HEK293 (cell line): ENCODE data around the gene SLX4.

Source experiments
- CTCF ChIA-PET: fragments of 350-600 bp; formaldehyde crosslinking; extraction: SDS; loops from one replicate; lab custom pipeline; 2021; ENCODE audit warnings: antibody characterized with exemption; lab: Yijun Ruan, JAX
- POLR2A ChIA-PET: fragments of 300-600 bp; formaldehyde crosslinking; extraction: SDS; loops from one replicate; lab custom pipeline; 2020; ENCODE audit warnings: antibody characterized with exemption, inconsistent platforms; lab: Yijun Ruan, JAX
- H3K27ac ChIP-seq: fragments of 200-500 bp; sonication (Bioruptor generic); 2 replicates; pipeline ENCODE4 v1.5.1; 2014; ENCODE audit warnings: low read depth, low read length, control low read depth, inconsistent platforms; ENCODE audit errors: extremely low read depth
- H3K36me3 ChIP-seq, 2 experiments: fragments of 200-500 bp in 1 of 2; sonication (Bioruptor generic) in 1 of 2; 1 replicate in 1 of 2; 2 replicates in 1 of 2; pipeline ENCODE4 v1.5.1; 2014 to 2017; ENCODE audit warnings: inconsistent platforms in 2 of 2, low read length in 2 of 2; ENCODE audit not compliant: control insufficient read depth in 2 of 2, insufficient read depth in 1 of 2
- H3K4me1 ChIP-seq: fragments of 200-500 bp; sonication (Bioruptor generic); 2 replicates; pipeline ENCODE4 v1.5.1; 2014; ENCODE audit warnings: mild to moderate bottlenecking, low read length, inconsistent platforms; ENCODE audit not compliant: control insufficient read depth, insufficient read depth
- H3K4me3 ChIP-seq: 2 replicates; pipeline ENCODE4 v1.5.1; 2011; ENCODE audit warnings: low read depth, mild to moderate bottlenecking, control low read depth, low read length, moderate library complexity
- H3K9me3 ChIP-seq: fragments of 200-500 bp; sonication (Bioruptor generic); 2 replicates; pipeline ENCODE4 v1.5.1; 2014; ENCODE audit warnings: low read depth, low read length, inconsistent platforms; ENCODE audit not compliant: control insufficient read depth, insufficient read depth
- EGR2 ChIP-seq: fragments of 450-650 bp; formaldehyde crosslinking; IDR thresholded peaks from 2 replicates; pipeline ENCODE4 v1.5.1; 2016; ENCODE audit warnings: low read depth, missing biosample characterization, missing genetic modification characterization
- GLIS2 ChIP-seq: fragments of 450-650 bp; formaldehyde crosslinking; IDR thresholded peaks from 2 replicates; pipeline ENCODE4 v1.5.1; 2016; ENCODE audit warnings: missing biosample characterization, missing genetic modification characterization
- MZF1 ChIP-seq: fragments of 450-650 bp; formaldehyde crosslinking; IDR thresholded peaks from 2 replicates; pipeline ENCODE4 v1.5.1; 2017; ENCODE audit warnings: missing biosample characterization, missing genetic modification characterization, borderline replicate concordance
- PRDM6 ChIP-seq: fragments of 450-650 bp; formaldehyde crosslinking; IDR thresholded peaks from 2 replicates; pipeline ENCODE4 v1.5.1; 2017; ENCODE audit warnings: missing biosample characterization, missing genetic modification characterization
- SCRT1 ChIP-seq: fragments of 450-650 bp; formaldehyde crosslinking; IDR thresholded peaks from 2 replicates; pipeline ENCODE4 v1.5.1; 2016; ENCODE audit warnings: missing biosample characterization, missing genetic modification characterization, borderline replicate concordance
- SCRT2 ChIP-seq: fragments of 450-650 bp; formaldehyde crosslinking; IDR thresholded peaks from 2 replicates; pipeline ENCODE4 v1.5.1; 2016; ENCODE audit warnings: missing biosample characterization, missing genetic modification characterization
- SP7 ChIP-seq: fragments of 450-650 bp; formaldehyde crosslinking; IDR thresholded peaks from 2 replicates; pipeline ENCODE4 v1.5.1; 2016; ENCODE audit warnings: missing biosample characterization, missing genetic modification characterization
- ZBTB1 ChIP-seq: fragments of 450-650 bp; formaldehyde crosslinking; IDR thresholded peaks from 2 replicates; pipeline ENCODE4 v1.5.1; 2016; ENCODE audit warnings: missing biosample characterization, missing genetic modification characterization
- ZBTB20 ChIP-seq: fragments of 450-650 bp; formaldehyde crosslinking; IDR thresholded peaks from 2 replicates; pipeline ENCODE4 v1.5.1; 2016; ENCODE audit warnings: missing biosample characterization, missing genetic modification characterization
- ZEB2 ChIP-seq: fragments of 450-650 bp; formaldehyde crosslinking; IDR thresholded peaks from 2 replicates; pipeline ENCODE4 v1.5.1; 2016; ENCODE audit warnings: missing biosample characterization, missing genetic modification characterization
- ZFP3 ChIP-seq: fragments of 450-650 bp; formaldehyde crosslinking; IDR thresholded peaks from 2 replicates; pipeline ENCODE4 v1.5.1; 2016; ENCODE audit warnings: low read depth, missing biosample characterization, missing genetic modification characterization
- ZIC2 ChIP-seq: fragments of 450-650 bp; formaldehyde crosslinking; IDR thresholded peaks from 2 replicates; pipeline ENCODE4 v1.5.1; 2016; ENCODE audit warnings: missing biosample characterization, missing genetic modification characterization
- ZNF121 ChIP-seq: fragments of 450-650 bp; formaldehyde crosslinking; IDR thresholded peaks from 2 replicates; pipeline ENCODE4 v1.5.1; 2016; ENCODE audit warnings: missing biosample characterization, missing genetic modification characterization
- ZNF473 ChIP-seq: fragments of 450-650 bp; formaldehyde crosslinking; IDR thresholded peaks from 2 replicates; pipeline ENCODE4 v1.5.1; 2017; ENCODE audit warnings: missing biosample characterization, missing genetic modification characterization
- ZNF488 ChIP-seq: fragments of 450-650 bp; formaldehyde crosslinking; IDR thresholded peaks from 2 replicates; pipeline ENCODE4 v1.5.1; 2016; ENCODE audit warnings: missing biosample characterization, missing genetic modification characterization
- ZNF580 ChIP-seq: fragments of 450-650 bp; formaldehyde crosslinking; IDR thresholded peaks from 2 replicates; pipeline ENCODE4 v1.5.1; 2016; ENCODE audit warnings: missing biosample characterization, missing genetic modification characterization
- ZNF629 ChIP-seq: fragments of 450-650 bp; formaldehyde crosslinking; IDR thresholded peaks from 2 replicates; pipeline ENCODE4 v1.5.1; 2017; ENCODE audit warnings: missing biosample characterization, missing genetic modification characterization
- ZSCAN16 ChIP-seq: fragments of 450-650 bp; formaldehyde crosslinking; IDR thresholded peaks from 2 replicates; pipeline ENCODE4 v1.5.1; 2016; ENCODE audit warnings: missing biosample characterization, missing genetic modification characterization
- TF ChIP-seq, protein P1 (sequence below): fragments of 450-650 bp; IDR thresholded peaks from 2 replicates; pipeline ENCODE4 v1.5.1; 2018; ENCODE audit warnings: missing biosample characterization, mild to moderate bottlenecking, missing genetic modification characterization

The SLX4 gene

DNA sequence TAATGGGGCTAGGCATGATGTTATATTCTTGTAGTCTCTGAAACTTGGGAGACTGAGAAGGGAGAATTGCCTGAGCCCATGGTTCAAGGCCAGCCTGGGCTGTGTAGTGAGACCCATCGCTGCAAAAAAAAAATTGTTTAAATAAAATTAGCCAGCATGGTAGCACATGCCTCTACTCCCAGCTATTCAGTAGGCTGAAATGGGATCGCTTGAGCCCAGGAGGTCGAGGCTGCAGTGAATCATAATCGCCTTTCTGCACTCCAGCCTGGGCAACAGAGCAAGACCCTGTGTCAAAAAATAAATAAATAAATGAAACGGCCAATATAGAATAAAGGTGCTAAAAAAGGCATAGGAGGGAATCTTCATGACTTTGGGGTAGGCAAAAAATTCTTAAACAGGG, 13.9 kb upstream of the SLX4 start:
- ChIA-PET POLR2A (no interaction called here), CTCF (interaction anchor here (1.2 kb wide), 1 partner anchor 24 kb away, joined by 4 read pairs; no protein-coding TSS in a partner anchor)
- H3K9me3 ChIP-seq, result no peaks in the 10 kb centered on the region
- no peaks in the 10 kb centered on the region; a peak in 1 of 3 replicates for H3K36me3 ChIP-seq
- peaks cover 7% of the 10 kb centered on the region for H3K4me1 ChIP-seq
- TF ChIP-seq ZIC2 (tag by site-specific recombination) (no peak), ZFP3 (tag by site-specific recombination) (no peak), ZNF121 (peak; percentile 44; the same call in 1 of the 2 replicates), GLIS2 (tag by site-specific recombination) (no peak)
- H3K4me3 ChIP-seq, result no peak overlapping the region
- no peak overlapping the region for H3K27ac ChIP-seq

GRCh38 chr16:3623642-3624041, 12.2 kb upstream of the SLX4 start:
- no peak overlapping the region for H3K4me3 ChIP-seq
- ChIA-PET POLR2A (no interaction called here), CTCF (no interaction called here)
- no peak overlapping the region for H3K27ac ChIP-seq
- H3K4me1 ChIP-seq, result peaks cover 10% of the 10 kb centered on the region
- TF ChIP-seq PRDM6 (tag by site-specific recombination), result peak; percentile 75
- TF ChIP-seq ZNF473, result no peak
- TF ChIP-seq SP7 (tag by site-specific recombination), result 0 out of 2 replicates have a peak, but pooled peaks have one; percentile 23
- TF ChIP-seq ZEB2 (tag by site-specific recombination), result peak; percentile 24; the same call in 1 of the 2 replicates
- TF ChIP-seq ZNF629 (tag by site-specific recombination), result no peak
- TF ChIP-seq, all 188 proteins: peak for 3
- H3K9me3 ChIP-seq, result no peaks in the 10 kb centered on the region
- H3K36me3 ChIP-seq, result no peaks in the 10 kb centered on the region; a peak in 1 of 3 replicates

GRCh38 chr16:3618769-3619141, 7.3 kb upstream of the SLX4 start:
- H3K4me1 ChIP-seq, result peaks cover 10% of the 10 kb centered on the region
- peaks cover 0 to 8% of the 10 kb centered on the region in 2 experiments; a peak in 2 of 3 replicates for H3K36me3 ChIP-seq
- no peaks in the 10 kb centered on the region for H3K9me3 ChIP-seq
- CTCF ChIA-PET, result no interaction called here
- peak; percentile 86 for TF ChIP-seq SCRT2 (tag by site-specific recombination)
- TF ChIP-seq, protein P1, sequence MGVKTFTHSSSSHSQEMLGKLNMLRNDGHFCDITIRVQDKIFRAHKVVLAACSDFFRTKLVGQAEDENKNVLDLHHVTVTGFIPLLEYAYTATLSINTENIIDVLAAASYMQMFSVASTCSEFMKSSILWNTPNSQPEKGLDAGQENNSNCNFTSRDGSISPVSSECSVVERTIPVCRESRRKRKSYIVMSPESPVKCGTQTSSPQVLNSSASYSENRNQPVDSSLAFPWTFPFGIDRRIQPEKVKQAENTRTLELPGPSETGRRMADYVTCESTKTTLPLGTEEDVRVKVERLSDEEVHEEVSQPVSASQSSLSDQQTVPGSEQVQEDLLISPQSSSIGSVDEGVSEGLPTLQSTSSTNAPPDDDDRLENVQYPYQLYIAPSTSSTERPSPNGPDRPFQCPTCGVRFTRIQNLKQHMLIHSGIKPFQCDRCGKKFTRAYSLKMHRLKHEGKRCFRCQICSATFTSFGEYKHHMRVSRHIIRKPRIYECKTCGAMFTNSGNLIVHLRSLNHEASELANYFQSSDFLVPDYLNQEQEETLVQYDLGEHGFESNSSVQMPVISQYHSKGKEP (tag by site-specific recombination), result no peak
- 0 out of 2 replicates have a peak, but pooled peaks have one; percentile 43 for TF ChIP-seq SCRT1 (tag by site-specific recombination)
- POLR2A ChIA-PET, result interaction anchor here (1.0 kb wide), 1 partner anchor 45 kb away, joined by 3 read pairs; no protein-coding TSS in a partner anchor
- no peak overlapping the region for H3K4me3 ChIP-seq
- no peak overlapping the region for H3K27ac ChIP-seq

- no peaks in the 10 kb centered on the region for H3K4me1 ChIP-seq
- H3K27ac ChIP-seq, result no peak overlapping the region
- CTCF ChIA-PET, result interaction anchor here (0.6 to 0.7 kb wide), 2 partner anchors 69 to 76 kb away, joined by 3 to 4 read pairs; no protein-coding TSS in a partner anchor
- no peak for TF ChIP-seq MZF1 (tag by site-specific recombination)
- no peak for TF ChIP-seq ZSCAN16
- 0 out of 2 replicates have a peak, but pooled peaks have one; percentile 20 for TF ChIP-seq ZNF121
- no peak for TF ChIP-seq ZBTB1 (tag by site-specific recombination)
- no peak for TF ChIP-seq ZNF488 (tag by site-specific recombination)
- no peak for TF ChIP-seq ZNF580
- TF ChIP-seq ZBTB20, result no peak
- TF ChIP-seq EGR2 (tag by site-specific recombination), result 0 out of 2 replicates have a peak, but pooled peaks have one; percentile 13
Measured at GRCh38 chr16:3612510-3613466, 1.4 kb upstream of the SLX4 start.

More at GRCh38 chr16:3612510-3613466, 1.4 kb upstream of the SLX4 start:
- POLR2A ChIA-PET, result interaction anchor here (1.0 kb wide), 1 partner anchor 202 kb away, joined by 6 read pairs; no protein-coding TSS in a partner anchor
- Histone ChIP-seq H3K4me3 (peak overlapping the region; percentile 83), H3K36me3 (peaks cover 0 to 8% of the 10 kb centered on the region in 2 experiments; a peak in 1 of 3 replicates), H3K9me3 (no peaks in the 10 kb centered on the region)
